Ovary (tissue), 3 donors: ENCODE data around the gene LRIG3.

ENCODE experiments used
- CTCF ChIP-seq, 3 donors: fragments of 450-650 bp in 2 of 3; fragments of 200-600 bp in 1 of 3; IDR thresholded peaks; one replicate each; pipeline versions ENCODE4 v1.5.1 to v1.8.0; 2016 to 2022; ENCODE audit warnings: antibody characterized with exemption in 3 of 3, mild to moderate bottlenecking in 1 of 3
- EP300 ChIP-seq: sonication (generic); formaldehyde crosslinking; IDR thresholded peaks from one replicate; pipeline ENCODE4 v1.6.1; 2017; ENCODE audit warnings: antibody characterized with exemption
- POLR2A ChIP-seq: fragments of 450-650 bp; IDR thresholded peaks from one replicate; pipeline ENCODE4 v1.6.1; 2017; ENCODE audit warnings: antibody characterized with exemption, mild to moderate bottlenecking, moderate library complexity
- donor health status: DM: no; HTN: no; CAD: no.

- TF ChIP-seq CTCF (IDR thresholded peaks at IDR 0.05) = no peak
- no peak for TF ChIP-seq POLR2A
- TF ChIP-seq EP300 = no peak
Observed at GRCh38 chr12:58896278-58896677, 24.0 kb downstream of the LRIG3 start.
